Ascending aorta (tissue), 2 donors: ENCODE data around the gene PYM1. TPM values are rescaled to one million over a fixed set of nuclear protein-coding genes. Genes with fewer than 3 reads are reported as not detected.

Experiments
- DNase-seq, 2 donors: peaks; one replicate each; pipeline ENCODE4 v3.0.0-alpha.2; 2019; ENCODE audit warnings: low spot score in 2 of 2
- H3K27ac ChIP-seq, 2 donors: fragments of 200-600 bp; sonication (generic); one replicate each; pipeline ENCODE4 v1.5.1; 2016 to 2017; ENCODE audit warnings: mild to moderate bottlenecking in 1 of 2
- H3K27me3 ChIP-seq: fragments of 200-600 bp; sonication (generic); one replicate; pipeline ENCODE4 v1.5.1; 2017
- H3K36me3 ChIP-seq, 2 donors: fragments of 200-600 bp; sonication (generic); one replicate each; pipeline ENCODE4 v1.5.1; 2016
- H3K4me1 ChIP-seq, 2 donors: fragments of 200-600 bp; sonication (generic); one replicate each; pipeline ENCODE4 v1.5.1; 2016 to 2017; ENCODE audit warnings: mild to moderate bottlenecking in 1 of 2
- H3K4me3 ChIP-seq, 2 donors: fragments of 200-600 bp; sonication (generic); one replicate each; pipeline ENCODE4 v1.5.1; 2016 to 2017; ENCODE audit warnings: mild to moderate bottlenecking in 1 of 2
- H3K9me3 ChIP-seq, 2 donors: fragments of 200-600 bp; sonication (generic); one replicate each; pipeline ENCODE4 v1.5.1; 2016
- CTCF ChIP-seq, 3 experiments: fragments of 200-600 bp in 2 of 3; fragments of 450-650 bp in 1 of 3; sonication (generic) in 2 of 3; IDR thresholded peaks; one replicate each; pipeline ENCODE4 v1.5.1; 2016 to 2019; ENCODE audit warnings: antibody characterized with exemption in 3 of 3, mild to moderate bottlenecking in 1 of 3, moderate library complexity in 1 of 3
- intact Hi-C: fragments of 100-400 bp; cut with DNase I; formaldehyde crosslinking; loops from one replicate; pipeline ENCODE4 v1.15.1; 2023
- total RNA-seq: library from RNA; depleted of rRNA; stranded (reverse); fragments of >200 nt; gene quantifications from one replicate; pipeline ENCODE4 v1.1.0, GENCODE V29; 2016

The PYM1 gene
- total RNA-seq, 1 donor from 2014 or later: 83.7 TPM

GRCh38 chr12:55915482-55915859, 12.2 kb downstream of the PYM1 start:
- intact Hi-C loops: no loop called here
- Histone ChIP-seq H3K27ac (no peak overlapping the region), H3K27me3 (no peaks in the 10 kb centered on the region), H3K4me1 (no peaks in the 10 kb centered on the region), H3K4me3 (no peak overlapping the region), H3K9me3 (no peaks in the 10 kb centered on the region), H3K36me3 (peaks cover 0 to 8% of the 10 kb centered on the region in 2 donors)
- no peak for DNase-seq
- TF ChIP-seq CTCF (IDR thresholded peaks at IDR 0.05): no peak

DNA sequence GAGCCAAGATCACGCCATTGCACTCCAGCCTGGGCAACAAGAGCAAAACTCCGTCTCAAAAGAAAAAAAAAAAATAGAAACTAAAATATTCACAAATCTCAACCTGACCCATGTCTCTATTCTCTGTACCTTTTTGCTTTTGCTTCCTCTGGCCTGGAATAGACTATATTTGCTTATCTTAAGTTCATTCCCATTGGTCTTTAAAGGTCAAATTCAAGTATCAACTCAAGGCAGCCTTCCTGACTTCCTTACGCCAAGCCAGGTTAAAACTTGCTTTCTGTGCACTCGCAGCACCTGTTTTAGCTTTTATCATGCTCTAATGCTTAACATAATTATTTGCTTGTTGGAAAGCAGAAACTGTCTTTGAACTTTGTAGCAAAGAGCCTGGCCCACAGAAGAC, 14.8 kb downstream of the PYM1 start:
- no peak for DNase-seq
- H3K27me3 ChIP-seq: no peaks in the 10 kb centered on the region
- intact Hi-C loops: no loop called here
- no peak overlapping the region for H3K27ac ChIP-seq
- H3K4me1 ChIP-seq: peaks cover 0 to 6% of the 10 kb centered on the region in 2 donors
- H3K36me3 ChIP-seq: peaks cover 0 to 8% of the 10 kb centered on the region in 2 donors
- no peak for TF ChIP-seq CTCF (IDR thresholded peaks at IDR 0.05)
- H3K9me3 ChIP-seq: no peaks in the 10 kb centered on the region
- no peak overlapping the region for H3K4me3 ChIP-seq

- intact Hi-C loops: no loop called here
- Histone ChIP-seq H3K9me3 (no peaks in the 10 kb centered on the region), H3K27me3 (no peaks in the 10 kb centered on the region), H3K4me1 (peaks cover 0 to 6% of the 10 kb centered on the region in 2 donors), H3K27ac (peak overlapping the region; percentile 35 to 60), H3K4me3 (no peak overlapping the region), H3K36me3 (peaks cover 0 to 8% of the 10 kb centered on the region in 2 donors)
- TF ChIP-seq CTCF (IDR thresholded peaks at IDR 0.05): no peak
- DNase-seq: no peak
Measured at GRCh38 chr12:55909513-55909884, 18.2 kb downstream of the PYM1 start.

- intact Hi-C loops: no loop called here
- DNase-seq: no peak
- Histone ChIP-seq H3K9me3 (no peaks in the 10 kb centered on the region), H3K27me3 (no peaks in the 10 kb centered on the region), H3K27ac (peak overlapping the region; percentile 35 to 60), H3K4me3 (no peak overlapping the region), H3K4me1 (peaks cover 0 to 6% of the 10 kb centered on the region in 2 donors), H3K36me3 (peaks cover 0 to 8% of the 10 kb centered on the region in 2 donors)
- TF ChIP-seq CTCF (IDR thresholded peaks at IDR 0.05): no peak
Measured at GRCh38 chr12:55908726-55909512, 18.8 kb downstream of the PYM1 start.

GRCh38 chr12:55906056-55906455, 21.6 kb downstream of the PYM1 start:
- Histone ChIP-seq H3K4me1 (peaks cover 0 to 6% of the 10 kb centered on the region in 2 donors), H3K9me3 (no peaks in the 10 kb centered on the region), H3K27me3 (no peaks in the 10 kb centered on the region), H3K36me3 (peaks cover 18 to 20% of the 10 kb centered on the region in 2 donors), H3K27ac (no peak overlapping the region), H3K4me3 (no peak overlapping the region)
- TF ChIP-seq CTCF (IDR thresholded peaks at IDR 0.05): no peak
- DNase-seq: no peak
- intact Hi-C loops: no loop called here
